Endothelial cell of umbilical vein (primary cell): ENCODE measurements around the gene TMEM95. TPM values are rescaled to one million over a fixed set of nuclear protein-coding genes. Genes with fewer than 3 reads are reported as not detected.

Experiments used
- BruUV-seq: library from RNA; stranded (reverse); fragments of 400-500 nt; replicated peaks from 2 replicates; lab custom pipeline; 2021; lab: Mats Ljungman, UMichigan
- CTCF ChIA-PET: fragments of 300-600, 350-600 bp; sonication (Branson Sonifier 250); formaldehyde crosslinking; loops from one replicate; lab custom pipeline; 2021; ENCODE audit warnings: antibody characterized with exemption, inconsistent platforms; lab: Charles Lee
- POLR2A ChIA-PET: fragments of 300-600, 350-600 bp; sonication (Branson Sonifier 250); formaldehyde crosslinking; loops from one replicate; lab custom pipeline; 2021; ENCODE audit warnings: antibody characterized with exemption, inconsistent platforms; lab: Charles Lee
- DNase-seq: peaks from one replicate; pipeline ENCODE4 v3.0.0-alpha.2; 2011; ENCODE audit warnings: low read depth, low spot score
- FAIRE-seq: peaks from 2 replicates; lab custom pipeline; 2011; peaks lifted over from hg19 to GRCh38; lab: Jason Lieb, UNC
- H2AFZ ChIP-seq: 2 replicates; pipeline ENCODE4 v1.6.0; 2012; ENCODE audit warnings: low read depth, low read length, control low read depth, inconsistent platforms
- H3K27ac ChIP-seq: 2 replicates; pipeline ENCODE4 v1.5.1; 2011; ENCODE audit warnings: low read depth, mild to moderate bottlenecking, control low read depth, low read length, moderate library complexity; ENCODE audit not compliant: insufficient read depth
- H3K27me3 ChIP-seq, 2 experiments: 2 replicates each; pipeline versions ENCODE4 v1.6.0 to v1.6.1; 2011; ENCODE audit warnings: low read length in 2 of 2, mixed read lengths in 1 of 2; ENCODE audit not compliant: control insufficient read depth in 2 of 2, insufficient read depth in 2 of 2
- H3K36me3 ChIP-seq, 2 experiments: 2 replicates in 1 of 2; 3 replicates in 1 of 2; pipeline ENCODE4 v1.5.1; 2011; ENCODE audit warnings: low read length in 2 of 2, mild to moderate bottlenecking in 1 of 2, moderate library complexity in 1 of 2; ENCODE audit not compliant: control insufficient read depth in 2 of 2, insufficient read depth in 2 of 2; ENCODE audit errors: extremely low read depth in 1 of 2
- H3K4me1 ChIP-seq: 3 replicates; pipeline ENCODE4 v1.5.1; 2011; ENCODE audit warnings: mild to moderate bottlenecking, low read length; ENCODE audit not compliant: control insufficient read depth, insufficient read depth; ENCODE audit errors: extremely low read depth
- H3K4me2 ChIP-seq: 2 replicates; pipeline ENCODE4 v1.6.1; 2011; ENCODE audit warnings: low read length, control low read depth, mixed read lengths; ENCODE audit not compliant: insufficient read depth
- H3K4me3 ChIP-seq, 3 experiments: fragments of 200-600 bp in 1 of 3; sonication (generic), shearing (Covaris generic) in 1 of 3; replicated peaks in 1 of 3; 2 replicates each; pipeline ENCODE4 v1.5.1; 2011 to 2016; ENCODE audit warnings: control low read depth in 3 of 3, low read length in 3 of 3, mild to moderate bottlenecking in 2 of 3, inconsistent platforms in 1 of 3, low read depth in 1 of 3, moderate library complexity in 1 of 3; ENCODE audit not compliant: insufficient read depth in 1 of 3
- H3K79me2 ChIP-seq: 2 replicates; pipeline ENCODE4 v1.6.0; 2012; ENCODE audit warnings: low read length, inconsistent platforms; ENCODE audit not compliant: control insufficient read depth, insufficient read depth
- H3K9ac ChIP-seq: replicated peaks from 2 replicates; pipeline ENCODE3; 2011; ENCODE audit warnings: low read length, control low read depth; ENCODE audit not compliant: insufficient read depth; ENCODE audit errors: extremely low read depth
- H3K9me1 ChIP-seq: replicated peaks from 3 replicates; pipeline ENCODE4 v1.6.0; 2011; ENCODE audit warnings: mild to moderate bottlenecking, low read length; ENCODE audit not compliant: control insufficient read depth, insufficient read depth; ENCODE audit errors: extremely low read depth
- H3K9me3 ChIP-seq: replicated peaks from 2 replicates; pipeline ENCODE4 v1.5.1; 2012; ENCODE audit warnings: low read length, inconsistent platforms; ENCODE audit not compliant: control insufficient read depth, insufficient read depth
- H4K20me1 ChIP-seq: replicated peaks from 2 replicates; pipeline ENCODE3; 2011; ENCODE audit warnings: mild to moderate bottlenecking, low read length; ENCODE audit not compliant: control insufficient read depth, insufficient read depth; ENCODE audit errors: extremely low read depth
- EZH2 ChIP-seq: IDR thresholded peaks from 2 replicates; pipeline ENCODE4 v1.6.1; 2012; ENCODE audit warnings: borderline replicate concordance, low read depth, mild to moderate bottlenecking, moderate library complexity, low read length, inconsistent platforms; ENCODE audit not compliant: severe bottlenecking
- FOS ChIP-seq: IDR thresholded peaks from 2 replicates; pipeline ENCODE4 v1.6.1; 2011; ENCODE audit warnings: mild to moderate bottlenecking, low read length, moderate library complexity, borderline replicate concordance; ENCODE audit not compliant: insufficient read depth
- GATA2 ChIP-seq: IDR thresholded peaks from 2 replicates; pipeline ENCODE4 v1.7.0; 2011; ENCODE audit warnings: low read depth, mild to moderate bottlenecking, moderate library complexity, mixed read lengths, low read length; ENCODE audit not compliant: insufficient read length, insufficient read depth
- JUN ChIP-seq: IDR thresholded peaks from 2 replicates; pipeline ENCODE4 v1.6.1; 2011; ENCODE audit warnings: borderline replicate concordance, low read depth; ENCODE audit not compliant: insufficient read length, insufficient read depth
- MYC ChIP-seq: IDR thresholded peaks from one replicate; pipeline ENCODE4 v1.6.1; 2011; ENCODE audit warnings: mild to moderate bottlenecking, low read depth, low read length
- POLR2A ChIP-seq: IDR thresholded peaks from 2 replicates; pipeline ENCODE4 v1.6.1; 2012; ENCODE audit warnings: low read depth, mild to moderate bottlenecking, control low read depth, low read length
- POLR2AphosphoS5 ChIP-seq: IDR thresholded peaks from 2 replicates; pipeline ENCODE4 v1.6.1; 2012; ENCODE audit warnings: low read depth, mild to moderate bottlenecking, control low read depth, low read length, moderate library complexity; ENCODE audit not compliant: insufficient read depth
- dilution Hi-C: fragments of 300-500 bp; cut with MboI; formaldehyde crosslinking; loops from one replicate; pipeline ENCODE4 v1.15.0; 2019; ENCODE audit warnings: low sequenced_read_pairs; ENCODE audit not compliant: extremely low pct_ligation_motif_present
- intact Hi-C: fragments of 100-400 bp; cut with micrococcal nuclease; formaldehyde crosslinking; loops from one replicate; pipeline ENCODE4 v1.10.0; 2022
- polyA plus RNA-seq, 4 experiments: library from polyadenylated mRNA; depleted of rRNA in 3 of 4; stranded (reverse) in 3 of 4; unstranded in 1 of 4; fragments of >200 nt; gene quantifications; 2 replicates each; pipeline versions ENCODE4 v1.2.1 to v1.2.3, GENCODE V29; 2011 to 2012; ENCODE audit warnings: missing spikeins in 1 of 4
- total RNA-seq: library from RNA; stranded (reverse); gene quantifications from 2 replicates; pipeline ENCODE4 v1.2.3, GENCODE V29; 2021
- TF ChIP-seq, protein P1 (sequence below): IDR thresholded peaks from 2 replicates; pipeline ENCODE4 v1.6.1; 2011; ENCODE audit not compliant: insufficient read depth, insufficient read length
- TF ChIP-seq, protein P2 (sequence below), 2 donors: IDR thresholded peaks; 1 replicate in 1 of 2; 2 replicates in 1 of 2; pipeline ENCODE4 v1.5.1; 2011; ENCODE audit warnings: low read length in 2 of 2, mild to moderate bottlenecking in 2 of 2, moderate library complexity in 2 of 2, control low read depth in 1 of 2, inconsistent platforms in 1 of 2, low read depth in 1 of 2; ENCODE audit not compliant: insufficient read depth in 1 of 2; ENCODE audit errors: extremely low read depth in 1 of 2

Gene TMEM95
- total and polyA plus RNA-seq, 2 donors (not counting 3 experiments of a cell fraction or from before 2014, with no cell fraction given): not detected

DNA sequence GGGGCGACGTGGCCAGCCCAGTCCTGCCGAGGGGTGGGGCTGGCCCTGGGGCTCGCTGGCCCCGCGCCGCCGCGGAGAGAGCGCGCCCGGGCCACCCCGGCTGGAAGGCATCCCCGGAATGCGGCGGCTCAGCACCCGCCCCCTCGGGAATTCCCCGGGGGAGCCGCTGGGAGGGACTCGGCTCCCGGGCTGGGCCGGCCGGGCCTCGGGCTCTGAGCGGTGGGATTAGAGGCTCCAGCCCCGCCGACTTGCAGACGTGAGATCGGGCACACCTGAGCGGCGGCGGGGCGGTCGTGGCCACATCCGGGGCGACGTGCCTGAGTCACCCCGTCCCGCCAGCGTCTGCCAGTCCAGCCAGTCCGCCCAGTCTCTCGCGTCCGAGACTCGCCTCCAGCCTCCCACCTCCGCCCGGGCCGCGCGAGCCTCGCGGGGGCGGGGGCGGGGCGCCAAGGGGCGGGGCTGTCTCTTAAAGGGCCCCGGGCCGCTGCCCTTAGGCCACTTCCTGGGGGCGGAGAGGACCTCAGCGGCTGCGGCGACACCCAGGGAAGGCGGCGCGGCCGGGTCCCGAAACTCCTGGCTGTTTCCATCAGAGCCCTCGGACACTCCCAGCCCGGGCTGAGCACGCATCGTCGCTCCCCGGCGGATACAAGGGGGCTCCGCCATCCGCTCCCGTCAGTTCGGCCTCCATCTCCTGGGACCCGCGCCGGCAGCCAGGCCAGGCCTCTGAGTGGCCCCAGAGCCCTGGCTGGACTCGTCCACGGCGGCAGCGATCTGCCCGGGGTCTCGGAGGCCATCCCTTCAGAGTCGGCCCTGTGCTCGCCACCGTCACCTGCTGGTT is 3.1 kb upstream of the TMEM95 start, which contains the start of gene KCTD11:
TSS of gene KCTD11 (plus strand) at position 498 of the 838 bp plus-strand sequence.
- H3K36me3 ChIP-seq: no peaks in the 10 kb centered on the region
- peak within 1 kb of the TSS; percentile 78 for H3K27ac ChIP-seq
- peak within 1 kb of the TSS; percentile 80 for H3K4me2 ChIP-seq
- BruUV-seq: no TSS peak
- FAIRE-seq (peak; percentile 66), DNase-seq (peak; percentile 76)
- ChIA-PET CTCF (interaction anchor here (1.5 to 2.3 kb wide), 3 partner anchors 10 to 237 kb away, joined by 4 to 5 read pairs (median 4); no protein-coding TSS in a partner anchor), POLR2A (interaction anchor here (0.5 to 2.3 kb wide), 3 partner anchors 22 to 132 kb away, joined by 3 to 5 read pairs (median 3); partner anchors contain the start of genes POLR2A and ZBTB4)
- H3K9ac ChIP-seq: peak within 1 kb of the TSS; percentile 92
- no peaks in the 10 kb centered on the region for H4K20me1 ChIP-seq
- no peaks in the 10 kb centered on the region for H3K9me3 ChIP-seq
- H3K79me2 ChIP-seq: no peaks in the 10 kb centered on the region
- H3K4me1 ChIP-seq: peaks cover 17% of the 10 kb centered on the region
- no peaks in the 10 kb centered on the region for H3K9me1 ChIP-seq
- dilution Hi-C loops (no loop called here), intact Hi-C loops (loop anchor here (1.0 to 5.0 kb wide), 2 partner anchors 83 to 335 kb away; partner anchors contain the start of genes TMEM102, TP53 and WRAP53)
- no peaks in the 10 kb centered on the region for H3K27me3 ChIP-seq
- peak within 1 kb of the TSS; percentile 54 to 78 (median 70) for H3K4me3 ChIP-seq
- TF ChIP-seq POLR2AphosphoS5 (peak; percentile 73), FOS (peak; percentile 35), MYC (no peak), EZH2 (no peak), JUN (no peak), GATA2 (no peak), POLR2A (peak; percentile 57)
- TF ChIP-seq, protein P1, sequence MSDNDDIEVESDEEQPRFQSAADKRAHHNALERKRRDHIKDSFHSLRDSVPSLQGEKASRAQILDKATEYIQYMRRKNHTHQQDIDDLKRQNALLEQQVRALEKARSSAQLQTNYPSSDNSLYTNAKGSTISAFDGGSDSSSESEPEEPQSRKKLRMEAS: no peak
- TF ChIP-seq, protein P2, sequence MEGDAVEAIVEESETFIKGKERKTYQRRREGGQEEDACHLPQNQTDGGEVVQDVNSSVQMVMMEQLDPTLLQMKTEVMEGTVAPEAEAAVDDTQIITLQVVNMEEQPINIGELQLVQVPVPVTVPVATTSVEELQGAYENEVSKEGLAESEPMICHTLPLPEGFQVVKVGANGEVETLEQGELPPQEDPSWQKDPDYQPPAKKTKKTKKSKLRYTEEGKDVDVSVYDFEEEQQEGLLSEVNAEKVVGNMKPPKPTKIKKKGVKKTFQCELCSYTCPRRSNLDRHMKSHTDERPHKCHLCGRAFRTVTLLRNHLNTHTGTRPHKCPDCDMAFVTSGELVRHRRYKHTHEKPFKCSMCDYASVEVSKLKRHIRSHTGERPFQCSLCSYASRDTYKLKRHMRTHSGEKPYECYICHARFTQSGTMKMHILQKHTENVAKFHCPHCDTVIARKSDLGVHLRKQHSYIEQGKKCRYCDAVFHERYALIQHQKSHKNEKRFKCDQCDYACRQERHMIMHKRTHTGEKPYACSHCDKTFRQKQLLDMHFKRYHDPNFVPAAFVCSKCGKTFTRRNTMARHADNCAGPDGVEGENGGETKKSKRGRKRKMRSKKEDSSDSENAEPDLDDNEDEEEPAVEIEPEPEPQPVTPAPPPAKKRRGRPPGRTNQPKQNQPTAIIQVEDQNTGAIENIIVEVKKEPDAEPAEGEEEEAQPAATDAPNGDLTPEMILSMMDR (IDR thresholded peaks at IDR 0.05; ENCODE audit: extremely low read depth in 1 of 2, insufficient read depth in 1 of 2, low read depth in 1 of 2, low read length in 2 of 2): peak in 1 of 2 donors; percentile 69
- H2AFZ ChIP-seq: peak within 1 kb of the TSS; percentile 95
